Prostate gland (tissue), 2 donors: ENCODE measurements around the gene PKN3.

ENCODE experiments used
- POLR2A ChIP-seq: fragments of 450-650 bp; IDR thresholded peaks from one replicate; pipeline ENCODE4 v1.6.1; 2016; ENCODE audit warnings: antibody characterized with exemption, mild to moderate bottlenecking
- POLR2AphosphoS5 ChIP-seq: sonication (generic); formaldehyde crosslinking; IDR thresholded peaks from one replicate; pipeline ENCODE4 v1.6.1; 2017; ENCODE audit warnings: antibody characterized with exemption
- TF ChIP-seq, protein P1 (sequence below), 4 experiments: fragments of 200-600 bp in 2 of 4; fragments of 450-650 bp in 2 of 4; sonication (generic) in 2 of 4; IDR thresholded peaks; 1 replicate in 3 of 4; 2 replicates in 1 of 4; pipeline ENCODE4 v1.5.1; 2016 to 2019; ENCODE audit warnings: antibody characterized with exemption in 4 of 4, mild to moderate bottlenecking in 2 of 4, moderate library complexity in 2 of 4

- TF ChIP-seq, protein P1, sequence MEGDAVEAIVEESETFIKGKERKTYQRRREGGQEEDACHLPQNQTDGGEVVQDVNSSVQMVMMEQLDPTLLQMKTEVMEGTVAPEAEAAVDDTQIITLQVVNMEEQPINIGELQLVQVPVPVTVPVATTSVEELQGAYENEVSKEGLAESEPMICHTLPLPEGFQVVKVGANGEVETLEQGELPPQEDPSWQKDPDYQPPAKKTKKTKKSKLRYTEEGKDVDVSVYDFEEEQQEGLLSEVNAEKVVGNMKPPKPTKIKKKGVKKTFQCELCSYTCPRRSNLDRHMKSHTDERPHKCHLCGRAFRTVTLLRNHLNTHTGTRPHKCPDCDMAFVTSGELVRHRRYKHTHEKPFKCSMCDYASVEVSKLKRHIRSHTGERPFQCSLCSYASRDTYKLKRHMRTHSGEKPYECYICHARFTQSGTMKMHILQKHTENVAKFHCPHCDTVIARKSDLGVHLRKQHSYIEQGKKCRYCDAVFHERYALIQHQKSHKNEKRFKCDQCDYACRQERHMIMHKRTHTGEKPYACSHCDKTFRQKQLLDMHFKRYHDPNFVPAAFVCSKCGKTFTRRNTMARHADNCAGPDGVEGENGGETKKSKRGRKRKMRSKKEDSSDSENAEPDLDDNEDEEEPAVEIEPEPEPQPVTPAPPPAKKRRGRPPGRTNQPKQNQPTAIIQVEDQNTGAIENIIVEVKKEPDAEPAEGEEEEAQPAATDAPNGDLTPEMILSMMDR (IDR thresholded peaks at IDR 0.05) = no peak
- TF ChIP-seq POLR2AphosphoS5 (no peak), POLR2A (no peak)
Observed at GRCh38 chr9:128731093-128731492, 28.8 kb downstream of the PKN3 start.
